HepG2 (cell line): ENCODE results near the gene KISS1R. TPM values are rescaled to one million over a fixed set of nuclear protein-coding genes. Genes with fewer than 3 reads are reported as not detected.
A peak's percentile ranks its signal among the peaks of the same experiment; 100 is the strongest.

ENCODE experiments used
- AGO1 ChIP-seq: fragments of 200-400 bp; formaldehyde crosslinking; IDR thresholded peaks from 2 replicates; pipeline ENCODE4 v1.6.1; 2017; ENCODE audit warnings: mild to moderate bottlenecking, low read depth, low read length, moderate library complexity; ENCODE audit not compliant: poor library complexity, severe bottlenecking
- BORCS8-MEF2B ChIP-seq: sonication (generic); formaldehyde crosslinking; IDR thresholded peaks from 2 replicates; pipeline ENCODE4 v1.8.0; 2022; ENCODE audit warnings: mild to moderate bottlenecking, missing genetic modification reagents
- ERF ChIP-seq: IDR thresholded peaks from 2 replicates; pipeline ENCODE4 v1.6.1; 2018; ENCODE audit warnings: missing biosample characterization, missing genetic modification reagents
- FOXA1 ChIP-seq, 2 experiments: fragments of 450-650 bp in 1 of 2; sonication (generic) in 1 of 2; formaldehyde crosslinking in 1 of 2; IDR thresholded peaks; 2 replicates each; pipeline versions ENCODE4 v1.4.0 to v1.6.1; 2016 to 2020; ENCODE audit warnings: missing genetic modification reagents in 1 of 2
- HMGXB3 ChIP-seq: sonication (generic); formaldehyde crosslinking; IDR thresholded peaks from 2 replicates; pipeline ENCODE4 v1.4.0; 2020; ENCODE audit warnings: missing genetic modification reagents, borderline replicate concordance
- MTF1 ChIP-seq: sonication (generic); formaldehyde crosslinking; IDR thresholded peaks from 2 replicates; pipeline ENCODE4 v1.5.0; 2020; ENCODE audit warnings: missing genetic modification reagents
- NFYC ChIP-seq: IDR thresholded peaks from 2 replicates; pipeline ENCODE4 v1.6.1; 2016; ENCODE audit warnings: missing genetic modification reagents, missing compliant biosample characterization
- RBAK ChIP-seq: sonication (generic); formaldehyde crosslinking; IDR thresholded peaks from 2 replicates; pipeline ENCODE4 v1.5.1; 2020; ENCODE audit warnings: mild to moderate bottlenecking, missing genetic modification reagents
- RFXANK ChIP-seq: IDR thresholded peaks from 2 replicates; pipeline ENCODE4 v1.6.1; 2016
- SRSF9 ChIP-seq: fragments of 200-400 bp; formaldehyde crosslinking; IDR thresholded peaks from 2 replicates; pipeline ENCODE4 v1.6.1; 2018; ENCODE audit warnings: borderline replicate concordance, mild to moderate bottlenecking, low read depth, low read length; ENCODE audit not compliant: insufficient read depth, poor library complexity, severe bottlenecking
- STAG1 ChIP-seq: sonication (generic); formaldehyde crosslinking; IDR thresholded peaks from 2 replicates; pipeline ENCODE4 v1.4.0; 2020; ENCODE audit warnings: missing genetic modification reagents
- ZBTB34 ChIP-seq: sonication (generic); formaldehyde crosslinking; IDR thresholded peaks from 2 replicates; pipeline ENCODE4 v1.8.0; 2022; ENCODE audit warnings: mild to moderate bottlenecking, missing genetic modification reagents
- ZHX2 ChIP-seq, 2 experiments: sonication (generic) in 1 of 2; formaldehyde crosslinking in 1 of 2; IDR thresholded peaks; 2 replicates each; pipeline versions ENCODE4 v1.6.1 to v1.9.0; 2014 to 2022; ENCODE audit warnings: antibody characterized with exemption in 1 of 2, borderline replicate concordance in 1 of 2, inconsistent platforms in 1 of 2, low read depth in 1 of 2, missing genetic modification reagents in 1 of 2
- ZKSCAN5 ChIP-seq: sonication (generic); formaldehyde crosslinking; IDR thresholded peaks from 2 replicates; pipeline ENCODE4 v1.5.1; 2020; ENCODE audit warnings: mild to moderate bottlenecking, missing genetic modification reagents
- ZNF225 ChIP-seq: sonication (generic); formaldehyde crosslinking; IDR thresholded peaks from 2 replicates; pipeline ENCODE4 v1.4.0; 2020; ENCODE audit warnings: mild to moderate bottlenecking, missing genetic modification reagents
- ZNF530 ChIP-seq: sonication (generic); formaldehyde crosslinking; IDR thresholded peaks from 2 replicates; pipeline ENCODE4 v1.5.0; 2020; ENCODE audit warnings: low read depth, mild to moderate bottlenecking, missing genetic modification reagents
- ZNF577 ChIP-seq: sonication (generic); formaldehyde crosslinking; IDR thresholded peaks from 2 replicates; pipeline ENCODE4 v1.4.0; 2020; ENCODE audit warnings: mild to moderate bottlenecking, low read depth, missing genetic modification reagents, borderline replicate concordance
- polyA plus RNA-seq, 8 experiments: library from polyadenylated mRNA; depleted of rRNA in 3 of 8; stranded (reverse) in 7 of 8; unstranded in 1 of 8; fragments of >200 nt; fragmentation: Illumina TruSeq in 4 of 8; extraction: Trizol in 4 of 8; gene quantifications; 2 replicates each; pipeline versions ENCODE4 v1.2.1 to v1.2.3, GENCODE V29; 2011 to 2016; ENCODE audit warnings: low read depth in 4 of 8, missing spikeins in 1 of 8, mixed read lengths in 1 of 8; ENCODE audit not compliant: insufficient read depth in 1 of 8
- total RNA-seq, 5 experiments: library from RNA; depleted of rRNA; stranded (reverse); fragments of >200 nt; fragmentation: Illumina TruSeq; extraction: Trizol; gene quantifications; 2 replicates each; pipeline ENCODE4 v1.2.3, GENCODE V29; 2016; ENCODE audit warnings: low read depth in 1 of 5

KISS1R gene
- total and polyA plus RNA-seq, 2 of the 13 experiments (the other 11 are each of a cell fraction or from before 2014, with no cell fraction given): 1.1 to 10.2 TPM

- TF ChIP-seq HMGXB3 (CRISPR knock-in tag) (no peak; the same call in 1 of the 2 replicates), AGO1 (peak; percentile 49), MTF1 (CRISPR knock-in tag) (no peak), ZNF530 (no peak), STAG1 (CRISPR knock-in tag) (peak; percentile 23), SRSF9 (no peak), BORCS8-MEF2B (CRISPR knock-in tag) (no peak), ERF (CRISPR knock-in tag) (peak; percentile 90), ZNF225 (CRISPR knock-in tag) (0 out of 2 replicates have a peak, but pooled peaks have one; percentile 59), FOXA1 (IDR thresholded peaks at IDR 0.05) (no peak), FOXA1 (CRISPR knock-in tag; IDR thresholded peaks at IDR 0.05) (0 out of 2 replicates have a peak, but pooled peaks have one; percentile 24), RFXANK (CRISPR knock-in tag) (no peak), ZNF577 (CRISPR knock-in tag) (no peak), NFYC (CRISPR knock-in tag) (0 out of 2 replicates have a peak, but pooled peaks have one; percentile 13), ZHX2 (IDR thresholded peaks at IDR 0.05; ENCODE audit: low read depth) (no peak; the same call in 1 of the 2 replicates), ZHX2 (CRISPR knock-in tag; IDR thresholded peaks at IDR 0.05; ENCODE audit: borderline replicate concordance) (no peak), RBAK (no peak), ZBTB34 (0 out of 2 replicates have a peak, but pooled peaks have one; percentile 39), ZKSCAN5 (no peak)
These were observed 35.7 kb downstream of the KISS1R start (continued) for GRCh38 chr19:952680-953444.
